8988T (cell line): ENCODE data around the gene ASXL1.

Experiments
- DNase-seq: peaks from one replicate; pipeline ENCODE4 v3.0.0; 2011

The ASXL1 gene

GRCh38 chr20:32411955-32412706 lies 54.0 kb downstream of the ASXL1 start:
- DNase-seq: no peak

- DNase-seq: no peak
Measured at GRCh38 chr20:32415494-32415893, 57.4 kb downstream of the ASXL1 start.

GRCh38 chr20:32416206-32416605 lies 58.1 kb downstream of the ASXL1 start:
- DNase-seq: no peak

GRCh38 chr20:32418376-32418775 lies 60.2 kb downstream of the ASXL1 start:
- DNase-seq: no peak

GRCh38 chr20:32421290-32421689 lies 63.2 kb downstream of the ASXL1 start:
- no peak for DNase-seq

- DNase-seq: no peak
Measured at GRCh38 chr20:32427996-32428395, 69.9 kb downstream of the ASXL1 start.

- DNase-seq: no peak
Measured at GRCh38 chr20:32429343-32429742, 71.2 kb downstream of the ASXL1 start.

- no peak for DNase-seq
Measured at GRCh38 chr20:32429745-32430360, 71.7 kb downstream of the ASXL1 start.

GRCh38 chr20:32431457-32431856 lies 73.3 kb downstream of the ASXL1 start:
- DNase-seq: no peak

GRCh38 chr20:32432277-32432676 lies 74.1 kb downstream of the ASXL1 start:
- no peak for DNase-seq

- no peak for DNase-seq
Measured at GRCh38 chr20:32433311-32434021, 75.3 kb downstream of the ASXL1 start.

- DNase-seq: no peak
Measured at GRCh38 chr20:32434434-32434833, 76.3 kb downstream of the ASXL1 start.

GRCh38 chr20:32435449-32436107 lies 77.4 kb downstream of the ASXL1 start:
- DNase-seq: no peak

GRCh38 chr20:32436142-32436861 lies 78.2 kb downstream of the ASXL1 start:
- no peak for DNase-seq

- DNase-seq: no peak
Measured at GRCh38 chr20:32436968-32437367, 78.8 kb downstream of the ASXL1 start.

GRCh38 chr20:32437391-32438074 lies 79.4 kb downstream of the ASXL1 start:
- no peak for DNase-seq

GRCh38 chr20:32438331-32438858 lies 80.3 kb downstream of the ASXL1 start:
- no peak for DNase-seq

- no peak for DNase-seq
Measured at GRCh38 chr20:32439132-32439829, 81.2 kb downstream of the ASXL1 start.

GRCh38 chr20:32440069-32440757 lies 82.1 kb downstream of the ASXL1 start:
- DNase-seq: no peak

- no peak for DNase-seq
Measured at GRCh38 chr20:32440758-32441078, 82.6 kb downstream of the ASXL1 start.

- no peak for DNase-seq
Measured at GRCh38 chr20:32441638-32442037, 83.5 kb downstream of the ASXL1 start.
